NCI-H226 (cell line): ENCODE measurements around the gene CEACAM3.
A peak's percentile ranks its signal among the peaks of the same experiment; 100 is the strongest.
"Not testable (repeated sequence)": the region's sequence is repeated elsewhere in the genome, so short reads cannot be mapped to it uniquely, and the experiment has no call there.

Experiments
- DNase-seq: peaks from one replicate; pipeline ENCODE4 v3.0.0-alpha.2; 2015

The CEACAM3 gene

GRCh38 chr19:41796362-41796761, at the start of gene CEACAM3:
TSS of gene CEACAM3 (plus strand) at chr19:41796587. CDS start at chr19:41796678, 91 bp downstream.
- DNase-seq = no peak

DNA sequence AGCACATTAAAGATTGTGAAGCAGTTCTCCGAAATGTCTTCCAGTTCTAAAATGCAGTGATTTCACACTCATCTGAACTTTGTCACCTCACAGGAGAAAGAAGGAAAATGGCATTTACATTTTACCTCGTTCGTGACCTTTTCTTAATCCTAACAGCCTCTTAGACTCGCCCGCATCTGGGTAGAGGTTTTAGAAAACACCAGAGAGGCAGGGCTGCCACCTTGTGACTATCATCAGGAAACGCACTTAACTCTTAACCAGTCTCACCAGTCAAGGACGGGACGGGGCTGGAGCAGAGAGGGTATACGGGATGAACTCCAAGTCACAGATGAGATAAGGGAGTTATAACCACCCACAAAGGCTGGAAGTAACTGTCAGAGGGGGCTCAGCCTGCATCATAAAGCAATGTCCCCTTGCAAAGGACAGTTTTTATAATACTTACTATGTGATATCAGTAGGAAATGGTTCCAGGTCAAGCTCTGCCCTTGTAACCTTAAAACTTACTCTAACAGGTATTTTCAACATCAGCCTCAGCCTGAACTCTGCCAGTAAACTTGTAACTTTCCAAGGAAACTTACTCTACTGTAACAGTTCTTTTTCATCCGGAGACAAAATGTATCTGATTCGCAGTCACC, 49.7 kb upstream of the CEACAM3 start:
- DNase-seq = peak; percentile 36

- DNase-seq = no peak
These were observed 48.4 kb upstream of the CEACAM3 start for GRCh38 chr19:41748012-41748411.

DNA sequence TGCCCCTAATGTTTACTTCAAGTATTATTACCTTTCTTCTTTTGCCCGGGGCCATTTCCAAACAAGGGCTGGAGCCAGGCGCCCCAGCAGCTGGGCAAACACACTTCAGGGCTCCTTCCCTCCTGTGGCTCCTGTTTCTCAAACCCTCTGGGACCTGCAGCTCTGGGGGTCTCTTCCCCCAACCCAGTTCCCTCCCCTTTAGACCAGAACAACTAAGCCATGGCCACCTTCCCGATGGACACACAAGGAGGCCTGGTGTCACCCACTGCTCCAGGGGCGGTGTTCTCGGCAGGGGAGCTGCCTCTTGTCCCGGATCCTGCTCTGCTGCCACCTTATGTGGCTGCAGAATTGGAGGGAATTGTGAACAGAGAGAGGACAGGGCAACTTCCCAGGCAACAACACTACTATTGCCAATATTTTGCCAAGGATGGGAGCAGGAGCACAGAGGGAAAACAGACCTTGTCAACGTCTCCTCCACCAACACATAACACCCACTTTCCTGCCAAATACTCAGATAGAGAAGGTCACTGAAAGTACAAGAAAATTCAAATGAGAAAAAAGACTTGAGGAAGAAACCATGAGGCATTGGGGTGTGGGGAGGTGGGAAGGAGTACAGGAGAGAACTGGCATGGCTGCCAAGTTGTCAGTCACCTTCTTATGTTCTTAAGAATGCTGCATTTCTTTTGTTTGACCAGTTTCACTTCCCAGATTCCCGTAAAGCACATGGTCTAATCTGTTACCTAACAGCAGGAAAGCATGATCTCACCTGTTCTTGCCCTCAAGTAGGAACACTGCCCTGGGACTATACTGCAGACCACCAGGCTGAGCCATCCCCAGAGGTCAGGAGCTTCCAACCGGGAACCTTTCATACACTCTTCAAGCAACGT, 45.9 kb upstream of the CEACAM3 start:
- DNase-seq = not testable (repeated sequence)

GRCh38 chr19:41753159-41753558, 43.2 kb upstream of the CEACAM3 start:
- DNase-seq = peak; percentile 27

DNA sequence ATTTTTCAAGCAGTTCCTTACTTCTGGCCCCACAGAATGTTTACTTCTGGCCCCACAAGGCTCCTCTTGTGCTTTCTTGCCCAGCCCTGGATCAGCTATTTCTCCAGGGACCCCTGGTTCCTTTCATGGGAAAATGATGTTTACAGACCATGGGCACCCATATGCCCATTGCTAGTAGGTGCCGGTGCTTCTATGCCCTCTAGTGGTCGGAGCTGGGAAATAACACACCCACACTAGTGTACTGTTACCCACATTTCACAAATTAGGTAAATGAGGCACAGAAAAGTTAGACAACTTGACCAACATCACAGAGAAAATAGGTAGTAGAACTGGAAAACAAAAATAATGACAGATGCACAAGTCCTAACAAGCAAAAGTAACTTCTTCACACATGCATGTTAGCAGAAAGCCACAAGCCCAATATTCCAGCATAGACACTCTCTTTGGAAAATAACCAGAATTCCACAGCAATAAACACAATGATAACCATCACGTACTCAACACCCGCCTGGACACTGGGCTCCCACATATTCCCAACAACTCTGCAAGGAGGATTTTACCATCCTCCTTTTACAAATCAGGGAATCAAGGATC, 42.4 kb upstream of the CEACAM3 start:
- DNase-seq = peak; percentile 10

- no peak for DNase-seq
These were observed 41.0 kb upstream of the CEACAM3 start, which contains the start of gene CEACAM6 for GRCh38 chr19:41755328-41755913. TSS of gene CEACAM6 (plus strand) at chr19:41755530. CDS start at chr19:41755639, 109 bp downstream.

- DNase-seq = no peak
These were observed 37.5 kb upstream of the CEACAM3 start for GRCh38 chr19:41758846-41759245.

DNA sequence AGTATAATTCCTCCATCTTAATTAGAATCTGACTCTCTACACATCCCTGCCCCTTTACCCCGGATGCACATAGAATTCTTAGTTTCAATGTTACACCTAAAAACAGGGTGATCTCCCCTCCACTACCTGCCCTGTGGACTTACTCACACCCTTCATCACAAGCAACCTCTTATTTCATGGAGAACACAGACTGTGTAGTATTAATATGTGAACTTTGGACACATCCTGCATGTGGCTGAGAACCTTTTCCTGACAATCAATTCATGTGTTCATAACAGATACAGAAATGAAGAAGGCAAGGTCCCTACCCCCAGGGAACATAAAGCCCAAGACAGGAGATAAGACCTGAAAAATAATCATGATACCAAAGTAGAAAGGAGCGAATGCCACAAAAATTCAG, 29.3 kb upstream of the CEACAM3 start:
- no peak for DNase-seq

- DNase-seq = not testable (repeated sequence)
These were observed 28.3 kb upstream of the CEACAM3 start for GRCh38 chr19:41768105-41768504.

DNA sequence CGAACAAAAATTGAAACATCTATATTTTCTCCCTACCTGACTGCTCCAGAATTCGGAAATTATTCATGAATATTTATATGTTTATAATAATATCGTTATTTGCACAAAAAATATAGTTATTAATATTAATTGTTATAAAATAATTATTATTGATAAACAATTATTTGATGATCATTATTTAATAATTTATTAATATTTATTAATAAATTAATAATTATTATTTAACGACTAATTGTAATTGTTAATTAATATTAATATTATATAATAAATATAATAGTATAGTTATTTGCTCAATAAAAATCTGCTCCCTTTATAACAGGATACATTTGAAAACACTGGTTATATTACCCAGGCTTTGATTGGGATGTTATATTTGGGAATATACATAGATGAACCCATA, 26.8 kb upstream of the CEACAM3 start:
- no peak for DNase-seq

DNA sequence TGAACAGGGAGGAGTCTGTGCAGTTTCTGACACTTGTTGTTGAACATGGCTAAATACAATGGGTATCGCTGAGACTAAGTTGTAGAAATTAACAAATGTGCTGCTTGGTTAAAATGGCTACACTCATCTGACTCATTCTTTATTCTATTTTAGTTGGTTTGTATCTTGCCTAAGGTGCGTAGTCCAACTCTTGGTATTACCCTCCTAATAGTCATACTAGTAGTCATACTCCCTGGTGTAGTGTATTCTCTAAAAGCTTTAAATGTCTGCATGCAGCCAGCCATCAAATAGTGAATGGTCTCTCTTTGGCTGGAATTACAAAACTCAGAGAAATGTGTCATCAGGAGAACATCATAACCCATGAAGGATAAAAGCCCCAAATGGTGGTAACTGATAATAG, 25.0 kb upstream of the CEACAM3 start:
- DNase-seq = no peak

DNA sequence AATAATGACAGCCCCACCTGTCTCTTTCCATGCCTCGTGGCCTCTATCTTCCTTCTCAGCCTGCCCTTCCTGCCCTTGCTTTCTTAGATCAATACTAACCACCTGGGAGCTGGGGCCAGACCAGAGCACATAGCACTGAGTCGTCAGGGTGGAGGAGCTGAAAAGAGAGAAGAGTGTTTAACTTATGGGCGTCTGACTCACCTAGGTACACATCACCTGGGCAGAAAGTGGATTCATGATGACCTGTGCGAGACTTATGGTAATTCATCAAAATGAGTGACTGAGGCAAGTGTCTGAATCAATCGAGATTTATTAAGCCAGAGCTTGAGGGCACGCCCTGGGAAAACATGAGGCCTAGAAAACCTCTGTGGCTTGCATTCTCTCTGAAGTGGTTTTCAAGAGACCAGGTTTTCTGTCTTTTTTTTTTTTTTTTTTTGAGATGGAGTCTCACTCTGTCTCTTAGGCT, 21.8 kb upstream of the CEACAM3 start:
- no peak for DNase-seq

- DNase-seq = no peak
These were observed 19.7 kb upstream of the CEACAM3 start for GRCh38 chr19:41776700-41777099.

DNA sequence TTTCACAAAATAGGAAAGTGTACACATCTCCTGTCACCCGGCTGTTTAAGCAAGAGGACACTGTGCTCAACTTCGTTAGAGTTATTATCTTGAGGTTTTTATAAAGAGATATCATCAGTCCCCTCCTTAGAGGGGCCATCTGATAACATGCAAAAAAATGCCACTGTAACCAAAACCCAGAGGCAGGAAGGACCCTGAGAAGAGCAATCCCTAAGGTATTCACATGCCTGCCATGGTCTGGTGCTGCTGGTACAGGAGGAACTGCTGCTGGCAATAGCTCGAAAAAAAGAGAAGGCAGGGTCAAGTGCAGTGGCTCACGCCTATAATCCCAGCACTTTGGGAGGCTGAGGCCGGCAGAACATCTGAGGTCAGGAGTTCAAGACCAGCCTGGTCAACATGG, 12.8 kb upstream of the CEACAM3 start:
- no peak for DNase-seq

DNA sequence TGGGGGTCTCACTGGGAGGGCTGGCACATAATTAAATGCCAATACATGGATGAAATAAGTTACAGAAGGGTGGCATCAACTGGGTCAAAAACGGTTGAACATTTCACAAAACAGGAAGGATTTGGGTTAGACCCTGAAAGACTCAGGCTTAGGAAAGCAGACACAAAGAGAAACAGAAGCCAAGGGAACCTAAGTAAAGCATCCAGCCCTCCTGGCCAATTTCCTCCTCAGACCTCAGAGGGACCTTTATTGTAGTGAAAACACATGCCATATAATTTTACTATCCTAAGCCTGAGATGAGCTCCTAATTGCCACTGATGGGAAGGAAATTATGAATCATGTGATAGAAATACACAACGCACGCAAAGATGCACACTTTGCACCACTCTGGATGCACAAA, 12.1 kb upstream of the CEACAM3 start:
- DNase-seq = no peak

DNA sequence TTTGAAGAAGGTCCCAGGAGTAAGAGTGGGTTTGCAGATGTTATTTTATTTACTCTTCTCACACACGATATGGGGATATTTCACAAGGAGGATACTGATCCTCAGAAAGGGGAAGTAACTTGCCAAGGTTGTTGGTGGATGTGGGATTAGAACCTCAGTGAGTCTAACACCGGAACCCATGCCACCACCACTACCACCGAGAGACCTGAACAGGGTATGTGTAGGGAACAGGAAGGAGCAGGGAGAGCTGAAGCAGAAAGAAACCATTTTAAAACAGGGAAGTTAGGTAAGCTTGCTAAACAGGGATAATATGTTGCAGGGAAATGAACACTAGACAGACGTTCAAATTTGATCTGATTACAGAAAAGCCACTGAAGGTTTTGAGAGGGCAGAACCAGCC, 11.6 kb upstream of the CEACAM3 start:
- DNase-seq = no peak

- peak; percentile 31 for DNase-seq
These were observed 10.7 kb upstream of the CEACAM3 start for GRCh38 chr19:41785653-41786052.

GRCh38 chr19:41787055-41787454, 9.3 kb upstream of the CEACAM3 start:
- no peak for DNase-seq

DNA sequence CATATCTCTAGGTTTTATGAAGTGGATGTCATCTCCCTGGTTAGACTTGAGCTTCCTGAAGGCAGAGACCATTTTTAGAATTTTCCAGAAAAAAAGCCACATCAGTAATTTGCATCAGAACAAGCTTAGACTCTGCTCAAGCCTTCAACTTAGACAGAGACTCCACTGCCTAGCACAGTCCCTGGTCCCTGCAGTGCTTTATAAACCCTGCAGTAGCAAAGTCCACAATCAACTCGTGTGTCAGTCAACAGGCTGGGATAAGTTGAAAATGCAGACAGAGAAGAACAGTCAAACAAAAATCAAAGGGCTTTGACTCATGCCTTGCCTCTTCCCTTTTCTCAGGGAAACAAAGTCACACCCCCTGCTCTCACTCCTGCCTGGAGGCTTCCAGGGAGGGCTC, 7.9 kb upstream of the CEACAM3 start:
- DNase-seq = not testable (repeated sequence)

GRCh38 chr19:41789053-41789452, 7.3 kb upstream of the CEACAM3 start:
- DNase-seq = not testable (repeated sequence)

GRCh38 chr19:41792513-41793413, 3.6 kb upstream of the CEACAM3 start:
- DNase-seq = no peak
